AG10803 (cell line): Measurements from ENCODE around the gene FBXO2.

Experiments
- DNase-seq: peaks from one replicate; pipeline ENCODE4 v3.0.0; 2010; ENCODE audit warnings: low read depth
- H3K4me3 ChIP-seq: 2 replicates; pipeline ENCODE4 v1.5.1; 2011; ENCODE audit warnings: mild to moderate bottlenecking, low read length, control low read depth
- CTCF ChIP-seq: conservative IDR thresholded peaks from 2 replicates; pipeline ENCODE4 v1.5.1; 2011; ENCODE audit warnings: mild to moderate bottlenecking, low read length, control low read depth, inconsistent platforms

FBXO2 gene

GRCh38 chr1:11673089-11673769 is 19.0 kb upstream of the FBXO2 start:
- DNase-seq = no peak
- no peak for TF ChIP-seq CTCF
- H3K4me3 ChIP-seq = no peak overlapping the region

- no peak overlapping the region for H3K4me3 ChIP-seq
- TF ChIP-seq CTCF = no peak
- DNase-seq = no peak
These were observed 17.5 kb upstream of the FBXO2 start for GRCh38 chr1:11671544-11672286.

- no peak overlapping the region for H3K4me3 ChIP-seq
- DNase-seq = no peak
- TF ChIP-seq CTCF = no peak
These were observed 16.9 kb upstream of the FBXO2 start for GRCh38 chr1:11671205-11671543.

GRCh38 chr1:11670747-11671146 is 16.5 kb upstream of the FBXO2 start:
- DNase-seq = no peak
- H3K4me3 ChIP-seq = no peak overlapping the region
- no peak for TF ChIP-seq CTCF

- TF ChIP-seq CTCF = no peak
- DNase-seq = no peak
These were observed 14.3 kb upstream of the FBXO2 start for GRCh38 chr1:11668516-11668915.

GRCh38 chr1:11664336-11665065 is 10.3 kb upstream of the FBXO2 start:
- TF ChIP-seq CTCF = no peak
- peak; percentile 34 for DNase-seq
- H3K4me3 ChIP-seq = peak overlapping the region; percentile 62

More at GRCh38 chr1:11668516-11668915, 14.3 kb upstream of the FBXO2 start:
- no peak overlapping the region for H3K4me3 ChIP-seq
